Small intestine (tissue), 7 donors: ENCODE data around the gene ZNF341. TPM values are rescaled to one million over a fixed set of nuclear protein-coding genes. Genes with fewer than 3 reads are reported as not detected.

Source experiments
- DNase-seq, 2 donors: peaks; one replicate each; pipeline versions ENCODE4 v3.0.0 to v3.0.0-alpha.2; 2013
- FAIRE-seq: peaks from 2 replicates; lab custom pipeline; 2012; peaks lifted over from hg19 to GRCh38; lab: Jason Lieb, UNC
- H3K27ac ChIP-seq, 3 donors: one replicate each; pipeline ENCODE4 v1.5.1; 2013; ENCODE audit warnings: low read length in 2 of 3, mild to moderate bottlenecking in 2 of 3, control low read depth in 1 of 3, inconsistent platforms in 1 of 3, low read depth in 1 of 3, moderate library complexity in 1 of 3
- H3K27me3 ChIP-seq, 3 donors: one replicate each; pipeline ENCODE4 v1.6.1; 2013; ENCODE audit warnings: low read length in 3 of 3, inconsistent platforms in 1 of 3; ENCODE audit not compliant: control insufficient read depth in 3 of 3, insufficient read depth in 3 of 3
- H3K36me3 ChIP-seq, 3 donors: one replicate each; pipeline ENCODE4 v1.6.1; 2013; ENCODE audit warnings: low read length in 3 of 3, inconsistent platforms in 1 of 3, low read depth in 1 of 3, mild to moderate bottlenecking in 1 of 3, moderate library complexity in 1 of 3; ENCODE audit not compliant: control insufficient read depth in 3 of 3, insufficient read depth in 2 of 3
- H3K4me1 ChIP-seq, 3 donors: one replicate each; pipeline ENCODE4 v1.6.1; 2013; ENCODE audit warnings: low read length in 2 of 3, inconsistent platforms in 1 of 3, low read depth in 1 of 3, mild to moderate bottlenecking in 1 of 3, moderate library complexity in 1 of 3; ENCODE audit not compliant: control insufficient read depth in 3 of 3, insufficient read depth in 2 of 3
- H3K4me3 ChIP-seq, 3 donors: one replicate each; pipeline ENCODE4 v1.5.1; 2013; ENCODE audit warnings: low read length in 3 of 3, control low read depth in 1 of 3, inconsistent platforms in 1 of 3, low read depth in 1 of 3, mild to moderate bottlenecking in 1 of 3, moderate library complexity in 1 of 3
- H3K9me3 ChIP-seq, 2 donors: one replicate each; pipeline ENCODE4 v1.6.1; 2013; ENCODE audit warnings: low read depth in 1 of 2, low read length in 1 of 2; ENCODE audit not compliant: control insufficient read depth in 2 of 2, insufficient read depth in 1 of 2
- WGBS, 3 donors: extraction: QIAGEN DNeasy Blood & Tissue Kit; methylation state at CpG; one replicate each; pipeline ENCODE4 v1.1.7; 2013; 5-methylcytosine and 5-hydroxymethylcytosine counted together
- polyA plus RNA-seq, 4 donors: library from polyadenylated mRNA; stranded (reverse) in 3 of 4; unstranded in 1 of 4; fragments of 200-250 nt in 3 of 4; fragments of 120-200 nt in 1 of 4; gene quantifications; one replicate each; pipeline versions ENCODE4 v1.2.1 to v1.2.3, GENCODE V29; 2013
- donor health status: healthy with polysubstance abuse.
- donor health status: control.
- donor health status: control.
- donor health status: Bipolar disorder and iron deficiency.
- donor health status: healthy.

The ZNF341 gene
- polyA plus RNA-seq, 4 donors = 2.7 to 4.4 (median 3.4) TPM

GRCh38 chr20:33824852-33825251 lies 93.1 kb downstream of the ZNF341 start:
- Histone ChIP-seq H3K9me3 (no peaks in the 10 kb centered on the region), H3K4me3 (no peak overlapping the region), H3K36me3 (peaks cover 0 to 16% (median 0%) of the 10 kb centered on the region in 3 donors), H3K27me3 (no peaks in the 10 kb centered on the region), H3K27ac (peak overlapping the region; percentile 45 to 86 (median 83)), H3K4me1 (peaks cover 32 to 57% (median 34%) of the 10 kb centered on the region in 3 donors)
- FAIRE-seq = no peak
- DNase-seq = no peak
- 41 to 85% (median 61%) methylated on average over 1 of the region's 1 CpG for WGBS, 3 donors

- peaks cover 35 to 65% (median 35%) of the 10 kb centered on the region in 3 donors for H3K4me1 ChIP-seq
- H3K9me3 ChIP-seq = no peaks in the 10 kb centered on the region
- H3K4me3 ChIP-seq = no peak overlapping the region
- no peaks in the 10 kb centered on the region for H3K27me3 ChIP-seq
- H3K36me3 ChIP-seq = peaks cover 0 to 16% (median 0%) of the 10 kb centered on the region in 3 donors
- peak; percentile 82 to 92 for DNase-seq
- H3K27ac ChIP-seq = peak overlapping the region; percentile 35 to 83 (median 61)
- no peak for FAIRE-seq
- 47 to 73% (median 53%) methylated on average over 3 of the region's 3 CpGs for WGBS, 3 donors
These were observed 93.8 kb downstream of the ZNF341 start for GRCh38 chr20:33825340-33826269.

GRCh38 chr20:33826270-33826897 lies 94.6 kb downstream of the ZNF341 start:
- no peak for FAIRE-seq
- Histone ChIP-seq H3K9me3 (no peaks in the 10 kb centered on the region), H3K36me3 (peaks cover 0 to 22% (median 0%) of the 10 kb centered on the region in 3 donors), H3K27me3 (no peaks in the 10 kb centered on the region), H3K4me3 (no peak overlapping the region), H3K4me1 (peaks cover 33 to 68% (median 35%) of the 10 kb centered on the region in 3 donors), H3K27ac (peak overlapping the region; percentile 35 to 83 (median 61))
- WGBS, 3 donors = 63 to 81% (median 71%) methylated on average over 5 of the region's 5 CpGs
- DNase-seq = peak in 1 of 2 donors; percentile 63

GRCh38 chr20:33827109-33827508 lies 95.3 kb downstream of the ZNF341 start:
- 53 to 75% (median 54%) methylated on average over 2 of the region's 2 CpGs for WGBS, 3 donors
- Histone ChIP-seq H3K4me1 (peaks cover 36 to 76% (median 39%) of the 10 kb centered on the region in 3 donors), H3K27me3 (no peaks in the 10 kb centered on the region), H3K36me3 (peaks cover 0 to 23% (median 0%) of the 10 kb centered on the region in 3 donors), H3K27ac (peak overlapping the region in 2 of 3 donors; percentile 37 to 83), H3K4me3 (no peak overlapping the region), H3K9me3 (no peaks in the 10 kb centered on the region)
- FAIRE-seq = no peak
- DNase-seq = no peak

- no peak for DNase-seq
- no peak for FAIRE-seq
- Histone ChIP-seq H3K36me3 (peaks cover 0 to 20% (median 0%) of the 10 kb centered on the region in 3 donors), H3K4me3 (no peak overlapping the region), H3K27me3 (no peaks in the 10 kb centered on the region), H3K27ac (peak overlapping the region in 1 of 3 donors; percentile 0), H3K4me1 (peaks cover 36 to 82% (median 39%) of the 10 kb centered on the region in 3 donors), H3K9me3 (no peaks in the 10 kb centered on the region)
- 75 to 94% (median 84%) methylated on average over 4 of the region's 4 CpGs for WGBS, 3 donors
These were observed 96.0 kb downstream of the ZNF341 start for GRCh38 chr20:33827634-33828325.

- H3K27ac ChIP-seq = peak overlapping the region in 2 of 3 donors; percentile 0 to 39
These were observed 96.6 kb downstream of the ZNF341 start for GRCh38 chr20:33828326-33828844.

GRCh38 chr20:33828967-33829560 lies 97.3 kb downstream of the ZNF341 start:
- peak overlapping the region in 2 of 3 donors; percentile 22 to 39 for H3K27ac ChIP-seq
- H3K36me3 ChIP-seq = peaks cover 0 to 13% (median 0%) of the 10 kb centered on the region in 3 donors
- H3K27me3 ChIP-seq = no peaks in the 10 kb centered on the region
- FAIRE-seq = no peak
- WGBS, 3 donors = 55 to 76% (median 70%) methylated on average over 3 of the region's 3 CpGs
- DNase-seq = peak in 1 of 2 donors; percentile 45
- H3K9me3 ChIP-seq = no peaks in the 10 kb centered on the region
- peaks cover 43 to 90% (median 43%) of the 10 kb centered on the region in 3 donors for H3K4me1 ChIP-seq
- H3K4me3 ChIP-seq = no peak overlapping the region

More at GRCh38 chr20:33828326-33828844, 96.6 kb downstream of the ZNF341 start:
- peaks cover 0 to 18% (median 0%) of the 10 kb centered on the region in 3 donors for H3K36me3 ChIP-seq
- no peak for FAIRE-seq
- H3K9me3 ChIP-seq = no peaks in the 10 kb centered on the region
- H3K4me1 ChIP-seq = peaks cover 40 to 88% (median 41%) of the 10 kb centered on the region in 3 donors
- no peak for DNase-seq
- H3K4me3 ChIP-seq = no peak overlapping the region
- WGBS, 3 donors = 65 to 75% (median 67%) methylated on average over 9 of the region's 9 CpGs
- no peaks in the 10 kb centered on the region for H3K27me3 ChIP-seq
